HCT116 (cell line): ENCODE results near the gene INTS4. TPM values are rescaled to one million over a fixed set of nuclear protein-coding genes. Genes with fewer than 3 reads are reported as not detected.

ENCODE experiments used
- ATAC-seq: fragments of 200-7000 bp; cut with Tn5 transposase; 2 replicates; pipeline ENCODE4 v1.9.1; 2020; ENCODE audit warnings: mild to moderate bottlenecking, moderate library complexity
- BruUV-seq: library from RNA; stranded (reverse); fragments of 400-500 nt; replicated peaks from 2 replicates; lab custom pipeline; 2021; lab: Mats Ljungman, UMichigan
- CTCF ChIA-PET: fragments of 300-600 bp; sonication (Branson Sonifier 250); formaldehyde crosslinking; loops from one replicate; lab custom pipeline; 2021; ENCODE audit warnings: antibody characterized with exemption; lab: Charles Lee
- POLR2A ChIA-PET: fragments of 300-600, 350-600 bp; sonication (Branson Sonifier 250); formaldehyde crosslinking; loops from one replicate; lab custom pipeline; 2021; ENCODE audit warnings: antibody characterized with exemption; lab: Charles Lee
- RAD21 ChIA-PET, 2 experiments: fragments of 300-600 bp; sonication (Branson Sonifier 250); formaldehyde crosslinking; loops; one replicate each; lab custom pipeline; 2023; ENCODE audit warnings: low total read pairs in 2 of 2; ENCODE audit not compliant: uncharacterized antibody in 2 of 2, unreplicated experiment in 2 of 2, low non-redundant PET in 1 of 2; lab: Charles Lee
- DNase-seq: peaks from one replicate; pipeline ENCODE4 v3.0.0-alpha.2; 2010; ENCODE audit warnings: low read depth, low spot score
- H2AFZ ChIP-seq: fragments of 200-600 bp; shearing (Covaris generic), sonication (generic); 2 replicates; pipeline ENCODE4 v1.6.1; 2017; ENCODE audit warnings: low read depth, mixed run types, mixed read lengths, antibody characterized with exemption, low read length; ENCODE audit not compliant: poor library complexity, severe bottlenecking
- H3K27ac ChIP-seq: 2 replicates; pipeline ENCODE4 v1.5.1; 2012; ENCODE audit warnings: low read depth, low read length
- H3K27me3 ChIP-seq: fragments of 200-600 bp; sonication (generic); 2 replicates; pipeline ENCODE4 v1.6.1; 2016; ENCODE audit warnings: mixed run types, low read length, mixed read lengths; ENCODE audit not compliant: insufficient read depth
- H3K36me3 ChIP-seq, 2 experiments: fragments of 200-500 bp in 1 of 2; fragments of 200-600 bp in 1 of 2; sonication (Bioruptor generic) in 1 of 2; sonication (generic) in 1 of 2; 2 replicates each; pipeline versions ENCODE4 v1.5.1 to v1.6.1; 2014 to 2016; ENCODE audit warnings: low read length in 2 of 2, inconsistent platforms in 1 of 2, mixed read lengths in 1 of 2, mixed run types in 1 of 2; ENCODE audit not compliant: insufficient read depth in 2 of 2, control insufficient read depth in 1 of 2
- H3K4me1 ChIP-seq, 2 experiments: fragments of 200-600 bp in 1 of 2; sonication (generic) in 1 of 2; 2 replicates each; pipeline versions ENCODE4 v1.5.1 to v1.6.1; 2012 to 2017; ENCODE audit warnings: low read length in 2 of 2, inconsistent platforms in 1 of 2, mild to moderate bottlenecking in 1 of 2, mixed read lengths in 1 of 2, mixed run types in 1 of 2, moderate library complexity in 1 of 2; ENCODE audit not compliant: insufficient read depth in 2 of 2, control insufficient read depth in 1 of 2
- H3K4me2 ChIP-seq: fragments of 200-600 bp; sonication (generic); 2 replicates; pipeline ENCODE4 v1.6.1; 2017; ENCODE audit warnings: mixed run types, low read length, mixed read lengths
- H3K4me3 ChIP-seq, 2 experiments: fragments of 200-600 bp in 1 of 2; sonication (generic) in 1 of 2; replicated peaks in 1 of 2; 2 replicates each; pipeline ENCODE4 v1.5.1; 2011 to 2016; ENCODE audit warnings: low read length in 2 of 2, control low read depth in 1 of 2, low read depth in 1 of 2, mild to moderate bottlenecking in 1 of 2, mixed read lengths in 1 of 2, mixed run types in 1 of 2
- H3K79me2 ChIP-seq: fragments of 200-600 bp; sonication (generic); 2 replicates; pipeline ENCODE4 v1.6.1; 2017; ENCODE audit warnings: mild to moderate bottlenecking, mixed run types, low read length, moderate library complexity, mixed read lengths; ENCODE audit not compliant: insufficient read depth
- H3K9ac ChIP-seq: fragments of 200-600 bp; sonication (generic); 2 replicates; pipeline ENCODE4 v1.6.1; 2016; ENCODE audit warnings: low read length, mixed read lengths
- H3K9me2 ChIP-seq: fragments of 200-600 bp; sonication (generic), shearing (Covaris generic); 2 replicates; pipeline ENCODE4 v1.6.1; 2017; ENCODE audit warnings: mixed run types, mild to moderate bottlenecking, moderate library complexity; ENCODE audit not compliant: insufficient read depth
- H3K9me3 ChIP-seq, 2 experiments: fragments of 200-500 bp in 1 of 2; fragments of 200-600 bp in 1 of 2; sonication (Bioruptor generic) in 1 of 2; sonication (generic) in 1 of 2; 2 replicates each; pipeline ENCODE4 v1.6.1; 2014 to 2017; ENCODE audit warnings: low read length in 2 of 2, mixed read lengths in 2 of 2, inconsistent platforms in 1 of 2, low read depth in 1 of 2, mild to moderate bottlenecking in 1 of 2, mixed run types in 1 of 2, moderate library complexity in 1 of 2; ENCODE audit not compliant: control insufficient read depth in 1 of 2, insufficient read depth in 1 of 2
- H4K20me1 ChIP-seq: fragments of 200-600 bp; sonication (generic), shearing (Covaris generic); 2 replicates; pipeline ENCODE4 v1.6.1; 2017; ENCODE audit warnings: mixed run types, mild to moderate bottlenecking, moderate library complexity; ENCODE audit not compliant: insufficient read depth
- CEBPB ChIP-seq: IDR thresholded peaks from 2 replicates; pipeline ENCODE4 v1.6.1; 2012; ENCODE audit warnings: low read depth
- EGR1 ChIP-seq: IDR thresholded peaks from 2 replicates; pipeline ENCODE4 v1.6.1; 2012; ENCODE audit warnings: low read depth
- ELF1 ChIP-seq: IDR thresholded peaks from 2 replicates; pipeline ENCODE4 v1.6.1; 2012; ENCODE audit warnings: low read depth, borderline replicate concordance
- EZH2 ChIP-seq: fragments of 200-600 bp; sonication (generic); IDR thresholded peaks from 2 replicates; pipeline ENCODE4 v1.6.1; 2017; ENCODE audit warnings: antibody characterized with exemption, mixed run types
- EZH2phosphoT487 ChIP-seq: fragments of 200-600 bp; IDR thresholded peaks from 2 replicates; pipeline ENCODE4 v1.6.1; 2018; ENCODE audit warnings: antibody characterized with exemption, borderline replicate concordance
- FOSL1 ChIP-seq: IDR thresholded peaks from 2 replicates; pipeline ENCODE4 v1.6.1; 2012; ENCODE audit warnings: low read depth
- JUND ChIP-seq: IDR thresholded peaks from 2 replicates; pipeline ENCODE4 v1.6.1; 2012
- POLR2A ChIP-seq: IDR thresholded peaks from 2 replicates; pipeline ENCODE4 v1.7.0; 2011; ENCODE audit warnings: borderline replicate concordance; ENCODE audit not compliant: insufficient read depth, insufficient read length; ENCODE audit errors: extremely low read depth
- RAD21 ChIP-seq: IDR thresholded peaks from 2 replicates; pipeline ENCODE4 v1.6.1; 2012; ENCODE audit warnings: low read depth, mild to moderate bottlenecking
- SIN3A ChIP-seq: IDR thresholded peaks from 2 replicates; pipeline ENCODE4 v1.6.1; 2012; ENCODE audit warnings: low read depth
- SP1 ChIP-seq: IDR thresholded peaks from 2 replicates; pipeline ENCODE4 v1.6.1; 2012; ENCODE audit warnings: low read depth
- YY1 ChIP-seq: IDR thresholded peaks from 2 replicates; pipeline ENCODE4 v1.6.1; 2011; ENCODE audit warnings: low read length, low read depth, moderate library complexity, mild to moderate bottlenecking; ENCODE audit not compliant: insufficient replicate concordance; ENCODE audit errors: extremely low read depth
- ZFX ChIP-seq: fragments of 450-650 bp; IDR thresholded peaks from 2 replicates; pipeline ENCODE4 v1.6.1; 2017
- intact Hi-C: fragments of 100-400 bp; cut with micrococcal nuclease; formaldehyde crosslinking; loops from 2 replicates; pipeline ENCODE4 v1.10.0; 2022
- total RNA-seq: library from RNA; stranded (reverse); gene quantifications from one replicate; pipeline ENCODE4 v1.2.1, GENCODE V29; 2021; ENCODE audit not compliant: unreplicated experiment
- TF ChIP-seq, protein P1 (sequence below): IDR thresholded peaks from 2 replicates; pipeline ENCODE4 v1.6.1; 2012
- TF ChIP-seq, protein P2 (sequence below): IDR thresholded peaks from 2 replicates; pipeline ENCODE4 v1.6.1; 2012; ENCODE audit warnings: low read depth
- TF ChIP-seq, protein P3 (sequence below): IDR thresholded peaks from 2 replicates; pipeline ENCODE4 v1.6.1; 2011; ENCODE audit warnings: mild to moderate bottlenecking, low read length, moderate library complexity; ENCODE audit not compliant: insufficient replicate concordance; ENCODE audit errors: extremely low read depth

INTS4 gene
- total RNA-seq, 1 experiment from 2014 or later = 41.0 TPM

DNA sequence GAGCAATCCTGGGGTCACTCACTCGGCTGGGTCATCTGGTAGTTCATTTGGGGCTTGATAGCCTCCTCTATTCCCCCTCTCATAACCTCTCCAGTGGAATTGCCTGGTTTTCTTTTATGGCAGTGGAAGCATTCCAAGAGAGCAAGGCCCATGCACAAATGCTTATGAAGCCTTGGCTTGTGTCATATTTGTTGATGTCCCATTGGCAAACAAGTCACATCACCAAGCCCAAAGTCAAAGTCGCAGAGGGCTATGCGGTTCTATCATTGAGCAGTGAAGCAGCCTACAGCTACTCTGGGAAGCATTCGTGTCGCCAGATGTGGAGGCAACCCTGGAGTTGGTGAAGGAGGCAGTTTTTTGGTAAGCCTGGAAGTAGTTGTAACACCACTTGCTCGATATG lies 16.3 kb upstream of the INTS4 start:
- Histone ChIP-seq H4K20me1 (no peaks in the 10 kb centered on the region), H3K4me3 (no peak overlapping the region), H3K4me2 (no peak overlapping the region), H3K9me3 (no peaks in the 10 kb centered on the region), H3K27me3 (no peaks in the 10 kb centered on the region), H3K9me2 (no peaks in the 10 kb centered on the region), H3K27ac (no peak overlapping the region), H2AFZ (no peak overlapping the region), H3K36me3 (no peaks in the 10 kb centered on the region), H3K9ac (no peak overlapping the region), H3K79me2 (no peaks in the 10 kb centered on the region), H3K4me1 (no peaks in the 10 kb centered on the region)
- CTCF ChIA-PET = no interaction called here
- intact Hi-C loops = no loop called here
- BruUV-seq = no TSS peak
- POLR2A ChIA-PET = no interaction called here
- RAD21 ChIA-PET = no interaction called here
- DNase-seq (no peak), ATAC-seq (no peak)
- TF ChIP-seq YY1 = no peak
- no peak for TF ChIP-seq POLR2A
- no peak for TF ChIP-seq SP1
- TF ChIP-seq, protein P1, sequence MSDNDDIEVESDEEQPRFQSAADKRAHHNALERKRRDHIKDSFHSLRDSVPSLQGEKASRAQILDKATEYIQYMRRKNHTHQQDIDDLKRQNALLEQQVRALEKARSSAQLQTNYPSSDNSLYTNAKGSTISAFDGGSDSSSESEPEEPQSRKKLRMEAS = no peak
- no peak for TF ChIP-seq ZFX
- TF ChIP-seq CEBPB = no peak
- TF ChIP-seq EZH2 = no peak
- no peak for TF ChIP-seq RAD21
- no peak for TF ChIP-seq JUND
- no peak for TF ChIP-seq EGR1
- TF ChIP-seq ELF1 = no peak

DNA sequence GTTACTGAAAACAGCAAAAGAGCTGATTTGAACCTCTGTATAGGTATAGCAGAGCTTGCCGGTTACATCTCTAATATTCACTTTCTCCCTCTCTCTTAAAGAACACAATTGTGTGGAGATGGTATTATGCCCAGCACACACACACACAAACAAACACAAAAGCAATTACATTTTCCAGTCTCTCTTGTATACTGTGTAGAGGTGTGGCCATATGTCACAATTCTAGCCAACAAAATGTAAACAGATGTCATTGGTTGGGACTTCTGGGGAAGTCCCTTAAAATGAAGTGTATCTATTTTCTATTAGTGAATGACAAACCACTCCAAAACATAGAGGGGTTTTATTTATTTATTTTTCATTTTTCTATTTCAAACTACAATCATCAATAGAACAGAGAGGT lies 15.8 kb upstream of the INTS4 start:
- Histone ChIP-seq H3K9me3 (no peaks in the 10 kb centered on the region), H3K4me2 (no peak overlapping the region), H3K4me1 (no peaks in the 10 kb centered on the region), H3K9me2 (no peaks in the 10 kb centered on the region), H3K36me3 (no peaks in the 10 kb centered on the region), H3K9ac (no peak overlapping the region), H4K20me1 (no peaks in the 10 kb centered on the region), H3K79me2 (no peaks in the 10 kb centered on the region), H2AFZ (no peak overlapping the region), H3K27me3 (no peaks in the 10 kb centered on the region), H3K27ac (no peak overlapping the region), H3K4me3 (no peak overlapping the region)
- CTCF ChIA-PET = no interaction called here
- DNase-seq (no peak), ATAC-seq (no peak)
- BruUV-seq = no TSS peak
- intact Hi-C loops = no loop called here
- POLR2A ChIA-PET = no interaction called here
- RAD21 ChIA-PET = no interaction called here
- TF ChIP-seq EZH2phosphoT487 (no peak), FOSL1 (no peak), EGR1 (no peak), RAD21 (no peak), SP1 (no peak), CEBPB (no peak), SIN3A (no peak), ELF1 (no peak)
- TF ChIP-seq, protein P2, sequence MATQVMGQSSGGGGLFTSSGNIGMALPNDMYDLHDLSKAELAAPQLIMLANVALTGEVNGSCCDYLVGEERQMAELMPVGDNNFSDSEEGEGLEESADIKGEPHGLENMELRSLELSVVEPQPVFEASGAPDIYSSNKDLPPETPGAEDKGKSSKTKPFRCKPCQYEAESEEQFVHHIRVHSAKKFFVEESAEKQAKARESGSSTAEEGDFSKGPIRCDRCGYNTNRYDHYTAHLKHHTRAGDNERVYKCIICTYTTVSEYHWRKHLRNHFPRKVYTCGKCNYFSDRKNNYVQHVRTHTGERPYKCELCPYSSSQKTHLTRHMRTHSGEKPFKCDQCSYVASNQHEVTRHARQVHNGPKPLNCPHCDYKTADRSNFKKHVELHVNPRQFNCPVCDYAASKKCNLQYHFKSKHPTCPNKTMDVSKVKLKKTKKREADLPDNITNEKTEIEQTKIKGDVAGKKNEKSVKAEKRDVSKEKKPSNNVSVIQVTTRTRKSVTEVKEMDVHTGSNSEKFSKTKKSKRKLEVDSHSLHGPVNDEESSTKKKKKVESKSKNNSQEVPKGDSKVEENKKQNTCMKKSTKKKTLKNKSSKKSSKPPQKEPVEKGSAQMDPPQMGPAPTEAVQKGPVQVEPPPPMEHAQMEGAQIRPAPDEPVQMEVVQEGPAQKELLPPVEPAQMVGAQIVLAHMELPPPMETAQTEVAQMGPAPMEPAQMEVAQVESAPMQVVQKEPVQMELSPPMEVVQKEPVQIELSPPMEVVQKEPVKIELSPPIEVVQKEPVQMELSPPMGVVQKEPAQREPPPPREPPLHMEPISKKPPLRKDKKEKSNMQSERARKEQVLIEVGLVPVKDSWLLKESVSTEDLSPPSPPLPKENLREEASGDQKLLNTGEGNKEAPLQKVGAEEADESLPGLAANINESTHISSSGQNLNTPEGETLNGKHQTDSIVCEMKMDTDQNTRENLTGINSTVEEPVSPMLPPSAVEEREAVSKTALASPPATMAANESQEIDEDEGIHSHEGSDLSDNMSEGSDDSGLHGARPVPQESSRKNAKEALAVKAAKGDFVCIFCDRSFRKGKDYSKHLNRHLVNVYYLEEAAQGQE = no peak
- TF ChIP-seq, protein P3, sequence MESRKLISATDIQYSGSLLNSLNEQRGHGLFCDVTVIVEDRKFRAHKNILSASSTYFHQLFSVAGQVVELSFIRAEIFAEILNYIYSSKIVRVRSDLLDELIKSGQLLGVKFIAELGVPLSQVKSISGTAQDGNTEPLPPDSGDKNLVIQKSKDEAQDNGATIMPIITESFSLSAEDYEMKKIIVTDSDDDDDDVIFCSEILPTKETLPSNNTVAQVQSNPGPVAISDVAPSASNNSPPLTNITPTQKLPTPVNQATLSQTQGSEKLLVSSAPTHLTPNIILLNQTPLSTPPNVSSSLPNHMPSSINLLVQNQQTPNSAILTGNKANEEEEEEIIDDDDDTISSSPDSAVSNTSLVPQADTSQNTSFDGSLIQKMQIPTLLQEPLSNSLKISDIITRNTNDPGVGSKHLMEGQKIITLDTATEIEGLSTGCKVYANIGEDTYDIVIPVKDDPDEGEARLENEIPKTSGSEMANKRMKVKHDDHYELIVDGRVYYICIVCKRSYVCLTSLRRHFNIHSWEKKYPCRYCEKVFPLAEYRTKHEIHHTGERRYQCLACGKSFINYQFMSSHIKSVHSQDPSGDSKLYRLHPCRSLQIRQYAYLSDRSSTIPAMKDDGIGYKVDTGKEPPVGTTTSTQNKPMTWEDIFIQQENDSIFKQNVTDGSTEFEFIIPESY = no peak
